GM12878 (cell line): Measurements from ENCODE around the gene GAREM1. TPM values are rescaled to one million over a fixed set of nuclear protein-coding genes. Genes with fewer than 3 reads are reported as not detected.
A peak's percentile ranks its signal among the peaks of the same experiment; 100 is the strongest.

Experiments used
- BMI1 ChIP-seq: fragments of 450-650 bp; IDR thresholded peaks from 2 replicates; pipeline ENCODE4 v1.6.1; 2016; ENCODE audit warnings: mild to moderate bottlenecking, moderate library complexity, borderline replicate concordance
- CBFB ChIP-seq: IDR thresholded peaks from 2 replicates; pipeline ENCODE4 v1.6.1; 2016; ENCODE audit warnings: antibody characterized with exemption, low read depth
- CREB1 ChIP-seq: IDR thresholded peaks from 2 replicates; pipeline ENCODE4 v1.6.1; 2012; ENCODE audit warnings: low read depth, mild to moderate bottlenecking, inconsistent platforms
- CTCF ChIP-seq, 3 experiments: IDR thresholded peaks in 2 of 3; conservative IDR thresholded peaks in 1 of 3; 2 replicates each; pipeline ENCODE4 v1.5.1; 2011; ENCODE audit warnings: low read depth in 3 of 3, low read length in 3 of 3, mild to moderate bottlenecking in 3 of 3, control low read depth in 2 of 3, moderate library complexity in 2 of 3, inconsistent platforms in 1 of 3, mixed read lengths in 1 of 3; ENCODE audit not compliant: control insufficient read depth in 2 of 3, insufficient read depth in 1 of 3; ENCODE audit errors: extremely low read depth in 1 of 3
- ESRRA ChIP-seq: IDR thresholded peaks from 2 replicates; pipeline ENCODE4 v1.6.1; 2012; ENCODE audit warnings: mild to moderate bottlenecking, low read length, improper control_type of control experiment
- HDAC6 ChIP-seq: fragments of 200-600 bp; sonication (generic); IDR thresholded peaks from one replicate; pipeline ENCODE4 v1.8.0; 2017; ENCODE audit warnings: antibody characterized with exemption; ENCODE audit not compliant: unreplicated experiment
- IKZF1 ChIP-seq: fragments of 450-650 bp; conservative IDR thresholded peaks from 2 replicates; pipeline ENCODE4 v1.6.1; 2017; ENCODE audit warnings: antibody characterized with exemption, mild to moderate bottlenecking
- LARP7 ChIP-seq: fragments of 450-650 bp; IDR thresholded peaks from 2 replicates; pipeline ENCODE4 v1.6.1; 2017; ENCODE audit warnings: mild to moderate bottlenecking
- MTA3 ChIP-seq: IDR thresholded peaks from 2 replicates; pipeline ENCODE4 v1.6.1; 2012; ENCODE audit warnings: low read length, inconsistent platforms, borderline replicate concordance
- POLR2A ChIP-seq: IDR thresholded peaks from 2 replicates; pipeline ENCODE4 v1.6.1; 2011; ENCODE audit warnings: low read depth, mild to moderate bottlenecking, low read length
- RAD21 ChIP-seq: IDR thresholded peaks from 2 replicates; pipeline ENCODE4 v1.6.1; 2011; ENCODE audit warnings: mild to moderate bottlenecking, low read depth, low read length, moderate library complexity; ENCODE audit not compliant: insufficient read depth
- RELA ChIP-seq: fragments of 450-650 bp; IDR thresholded peaks from 2 replicates; pipeline ENCODE4 v1.8.0; 2014; ENCODE audit warnings: borderline replicate concordance; ENCODE audit not compliant: partially characterized antibody
- STAT3 ChIP-seq: IDR thresholded peaks from 2 replicates; pipeline ENCODE4 v1.6.1; 2011; ENCODE audit warnings: low read depth, low read length, improper control_type of control experiment
- WRNIP1 ChIP-seq: IDR thresholded peaks from 2 replicates; pipeline ENCODE4 v1.6.1; 2011; ENCODE audit warnings: low read depth, low read length, improper control_type of control experiment, borderline replicate concordance
- ZNF217 ChIP-seq: fragments of 450-650 bp; IDR thresholded peaks from 2 replicates; pipeline ENCODE4 v1.6.1; 2017; ENCODE audit warnings: antibody characterized with exemption, mild to moderate bottlenecking
- polyA plus RNA-seq, 11 experiments: library from polyadenylated mRNA; depleted of rRNA in 4 of 11; unstranded in 6 of 11; stranded (reverse) in 5 of 11; fragments of >200 nt; fragmentation: Nextera tagmentation in 4 of 11; fragmentation: Illumina TruSeq in 1 of 11; extraction: Ambion mirVana in 4 of 11; extraction: Trizol in 1 of 11; gene quantifications; 1 replicate in 1 of 11; 2 replicates in 10 of 11; pipeline versions ENCODE4 v1.2.1 to v1.2.3, GENCODE V29; 2011 to 2016; ENCODE audit warnings: inconsistent platforms in 2 of 11, missing spikeins in 2 of 11, low read depth in 1 of 11
- total RNA-seq, 4 experiments: library from RNA; depleted of rRNA in 3 of 4; stranded (reverse); fragments of >200 nt in 3 of 4; fragmentation: Illumina TruSeq in 1 of 4; extraction: Trizol in 1 of 4; gene quantifications; 2 replicates each; pipeline versions ENCODE4 v1.2.1 to v1.2.3, GENCODE V29; 2013 to 2021

GAREM1 gene
- total and polyA plus RNA-seq, 10 of the 15 experiments (the other 5 are each of a cell fraction or from before 2014, with no cell fraction given): 0.05 to 0.29 (median 0.05) TPM; not detected in 7

GRCh38 chr18:32470714-32471633 lies at the start of gene GAREM1 (continued):
- TF ChIP-seq WRNIP1 (no peak), HDAC6 (peak; percentile 55), CBFB (no peak), MTA3 (no peak), POLR2A (peak; percentile 56; the same call in 1 of the 2 replicates), IKZF1 (no peak; the same call in none of the 2 replicates), BMI1 (no peak), CREB1 (0 out of 2 replicates have a peak, but pooled peaks have one; percentile 13), LARP7 (no peak), RAD21 (peak; percentile 37), ZNF217 (no peak), STAT3 (no peak), ESRRA (no peak), RELA (no peak), CTCF (IDR thresholded peaks at IDR 0.05 in 2 of 3, conservative IDR thresholded peaks at IDR 0.05 in 1 of 3; ENCODE audit: control insufficient read depth in 2 of 3, extremely low read depth in 1 of 3, insufficient read depth in 1 of 3, low read depth in 3 of 3, low read length in 3 of 3) (peak; percentile 34 to 57 (median 56); a peak in 4 of 6 replicates)
